Measurements from ENCODE around the gene FGFR4.
"Not testable (repeated sequence)": the region's sequence is repeated elsewhere in the genome, so short reads cannot be mapped to it uniquely, and the experiment has no call there.

FGFR4 gene

DNA sequence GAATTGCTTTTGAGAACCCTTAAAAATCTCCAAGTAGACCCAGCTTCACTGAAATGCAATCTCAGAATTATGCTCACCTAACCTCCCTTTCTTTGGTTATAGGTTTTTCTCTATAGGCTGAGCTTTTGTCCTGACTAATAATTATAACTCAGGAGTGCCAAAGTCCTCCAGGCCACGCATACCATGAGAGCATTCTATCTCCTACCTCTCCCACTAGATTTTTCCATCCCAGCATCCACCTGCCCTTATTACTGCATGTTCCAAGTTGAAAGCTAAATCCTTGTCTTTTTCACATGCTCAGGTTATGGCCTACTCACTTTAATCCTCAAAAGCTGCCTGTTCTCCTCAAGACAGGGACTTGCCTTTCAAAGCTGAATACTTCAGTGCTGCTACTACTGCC lies 42.1 kb upstream of the FGFR4 start:
- H3K4me3 ChIP-seq (ENCODE audit: control insufficient read depth, low read depth, low read length), result no peak overlapping the region
- TF ChIP-seq, protein P1, sequence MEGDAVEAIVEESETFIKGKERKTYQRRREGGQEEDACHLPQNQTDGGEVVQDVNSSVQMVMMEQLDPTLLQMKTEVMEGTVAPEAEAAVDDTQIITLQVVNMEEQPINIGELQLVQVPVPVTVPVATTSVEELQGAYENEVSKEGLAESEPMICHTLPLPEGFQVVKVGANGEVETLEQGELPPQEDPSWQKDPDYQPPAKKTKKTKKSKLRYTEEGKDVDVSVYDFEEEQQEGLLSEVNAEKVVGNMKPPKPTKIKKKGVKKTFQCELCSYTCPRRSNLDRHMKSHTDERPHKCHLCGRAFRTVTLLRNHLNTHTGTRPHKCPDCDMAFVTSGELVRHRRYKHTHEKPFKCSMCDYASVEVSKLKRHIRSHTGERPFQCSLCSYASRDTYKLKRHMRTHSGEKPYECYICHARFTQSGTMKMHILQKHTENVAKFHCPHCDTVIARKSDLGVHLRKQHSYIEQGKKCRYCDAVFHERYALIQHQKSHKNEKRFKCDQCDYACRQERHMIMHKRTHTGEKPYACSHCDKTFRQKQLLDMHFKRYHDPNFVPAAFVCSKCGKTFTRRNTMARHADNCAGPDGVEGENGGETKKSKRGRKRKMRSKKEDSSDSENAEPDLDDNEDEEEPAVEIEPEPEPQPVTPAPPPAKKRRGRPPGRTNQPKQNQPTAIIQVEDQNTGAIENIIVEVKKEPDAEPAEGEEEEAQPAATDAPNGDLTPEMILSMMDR (conservative IDR thresholded peaks at IDR 0.05; ENCODE audit: control insufficient read depth, insufficient read depth, low read depth, low read length), result no peak
- DNase-seq (ENCODE audit: low read depth), result no peak

DNA sequence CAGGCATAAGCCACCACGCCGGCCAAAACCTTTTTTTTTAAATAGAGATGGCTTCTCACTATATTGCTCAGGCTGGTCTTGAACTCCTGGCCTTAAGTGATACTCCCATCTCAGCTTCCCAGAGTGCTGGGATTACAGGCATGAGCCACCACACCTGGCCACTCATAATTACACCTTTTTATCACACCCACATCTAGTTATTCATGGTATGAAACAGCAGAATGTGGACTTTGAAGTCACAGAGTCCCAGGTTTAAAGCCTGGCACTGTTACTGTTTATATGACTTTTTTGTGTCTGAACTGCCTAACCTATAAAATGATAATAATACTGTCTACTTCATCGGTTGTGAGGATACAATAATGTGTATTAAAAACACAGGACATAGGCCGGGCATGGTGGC lies 41.1 kb upstream of the FGFR4 start:
- no peak overlapping the region for H3K4me3 ChIP-seq (ENCODE audit: control insufficient read depth, low read depth, low read length)
- TF ChIP-seq, protein P1 (conservative IDR thresholded peaks at IDR 0.05; ENCODE audit: control insufficient read depth, insufficient read depth, low read depth, low read length), result no peak
- DNase-seq (ENCODE audit: low read depth), result no peak

DNA sequence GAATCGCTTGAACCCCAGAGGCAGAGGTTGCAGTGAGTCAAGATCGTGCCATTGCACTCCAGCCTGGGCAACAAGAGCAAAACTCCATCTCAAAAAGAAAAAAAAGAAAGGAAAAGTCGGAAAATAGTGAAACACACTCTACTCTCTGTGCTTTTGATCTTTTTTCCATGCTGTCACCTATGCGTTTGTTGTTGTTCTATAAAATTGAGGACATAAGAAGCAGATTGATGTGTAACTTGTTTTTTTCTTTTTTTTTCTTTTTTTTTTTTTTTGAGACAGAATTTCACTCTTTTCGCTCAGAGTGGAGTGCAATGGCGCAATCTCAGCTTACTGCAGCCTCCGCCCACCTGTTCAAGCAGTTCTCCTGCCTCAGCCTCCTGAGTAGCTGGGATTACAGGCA lies 38.2 kb upstream of the FGFR4 start:
- not testable (repeated sequence) for H3K4me3 ChIP-seq (ENCODE audit: control insufficient read depth, low read depth, low read length); DNase-seq (ENCODE audit: low read depth)

DNA sequence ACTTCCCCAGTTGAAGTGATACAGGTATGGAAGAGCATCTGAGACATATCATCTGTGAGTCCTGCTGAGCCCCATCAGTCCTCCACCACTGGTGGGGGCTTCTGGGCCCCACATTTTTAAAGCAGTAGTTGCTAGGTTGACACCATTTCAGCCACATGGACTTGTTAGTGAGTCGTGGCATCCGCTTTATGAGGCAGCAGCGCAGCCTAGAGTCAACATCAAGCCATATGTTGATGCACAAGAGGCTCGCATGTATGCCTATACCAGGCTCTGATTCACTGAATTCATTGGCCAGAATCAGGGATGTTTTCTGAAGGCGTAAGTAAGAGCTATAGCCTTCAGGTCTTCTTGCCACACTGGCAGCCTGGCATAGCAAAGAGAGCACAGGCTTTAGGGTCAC lies 37.4 kb upstream of the FGFR4 start:
- DNase-seq (ENCODE audit: low read depth), result no peak
- no peak overlapping the region for H3K4me3 ChIP-seq (ENCODE audit: control insufficient read depth, low read depth, low read length)
- TF ChIP-seq, protein P1 (conservative IDR thresholded peaks at IDR 0.05; ENCODE audit: control insufficient read depth, insufficient read depth, low read depth, low read length), result no peak

DNA sequence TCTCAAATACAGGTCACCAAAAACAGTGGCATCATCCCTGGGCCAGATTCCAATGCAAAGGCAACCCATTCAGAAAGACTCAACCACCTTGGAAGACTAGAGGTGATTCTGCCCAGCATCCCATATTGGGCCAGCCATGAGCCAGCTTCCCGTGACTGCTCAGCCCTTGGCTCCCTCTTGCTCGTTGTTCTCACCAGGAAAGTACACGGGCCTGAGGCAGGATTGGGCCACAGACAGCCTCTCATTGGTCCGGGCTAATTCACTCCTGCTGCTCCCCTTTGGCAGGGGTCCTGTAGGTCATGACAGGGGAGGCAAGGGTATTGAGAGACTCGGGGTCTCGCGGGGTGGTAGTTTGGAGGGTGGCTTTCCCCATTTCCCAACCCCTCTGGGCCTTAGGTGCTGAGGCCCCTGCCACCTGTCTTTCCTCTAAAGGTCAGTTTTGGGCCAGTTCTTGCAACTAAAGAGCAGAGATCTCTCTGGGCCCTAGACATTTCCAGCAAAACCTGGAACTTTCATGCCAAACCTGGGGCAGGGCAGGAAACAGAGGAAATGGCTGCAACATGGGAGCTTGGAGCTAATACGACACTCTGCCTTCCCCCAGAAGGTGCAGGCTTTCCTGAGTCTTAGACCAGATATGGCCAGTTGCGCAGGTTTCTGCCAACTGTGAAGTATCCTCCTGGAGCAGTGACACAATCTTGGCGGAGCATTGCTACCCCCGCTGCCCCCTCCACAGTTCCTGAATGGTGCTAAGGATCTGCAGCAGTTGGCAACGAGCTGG lies 22.0 kb upstream of the FGFR4 start:
- TF ChIP-seq, protein P1 (conservative IDR thresholded peaks at IDR 0.05; ENCODE audit: control insufficient read depth, insufficient read depth, low read depth, low read length), result no peak
- DNase-seq (ENCODE audit: low read depth), result no peak
- H3K4me3 ChIP-seq (ENCODE audit: control insufficient read depth, low read depth, low read length), result no peak overlapping the region

DNA sequence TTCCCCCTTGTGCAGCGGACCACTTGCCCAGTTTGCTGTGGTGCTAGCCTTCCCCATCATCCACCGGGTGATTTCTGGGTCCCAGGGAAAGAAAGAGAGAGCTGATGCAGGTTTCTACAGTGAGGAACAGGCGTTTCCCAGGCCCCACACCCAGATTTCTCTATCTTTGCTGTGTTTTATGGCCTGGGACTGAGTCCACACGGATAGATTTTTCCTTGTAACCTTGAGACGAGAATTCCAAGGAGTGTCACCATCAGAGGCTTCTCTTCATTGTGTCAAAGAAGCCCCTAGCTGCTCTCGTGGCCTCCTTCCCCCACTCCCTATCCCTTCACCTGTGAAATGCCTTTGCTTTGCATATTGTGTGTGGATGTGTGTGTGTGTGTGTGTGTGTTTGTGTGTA lies 21.2 kb upstream of the FGFR4 start:
- no peak for DNase-seq (ENCODE audit: low read depth)
- TF ChIP-seq, protein P1 (conservative IDR thresholded peaks at IDR 0.05; ENCODE audit: control insufficient read depth, insufficient read depth, low read depth, low read length), result no peak

DNA sequence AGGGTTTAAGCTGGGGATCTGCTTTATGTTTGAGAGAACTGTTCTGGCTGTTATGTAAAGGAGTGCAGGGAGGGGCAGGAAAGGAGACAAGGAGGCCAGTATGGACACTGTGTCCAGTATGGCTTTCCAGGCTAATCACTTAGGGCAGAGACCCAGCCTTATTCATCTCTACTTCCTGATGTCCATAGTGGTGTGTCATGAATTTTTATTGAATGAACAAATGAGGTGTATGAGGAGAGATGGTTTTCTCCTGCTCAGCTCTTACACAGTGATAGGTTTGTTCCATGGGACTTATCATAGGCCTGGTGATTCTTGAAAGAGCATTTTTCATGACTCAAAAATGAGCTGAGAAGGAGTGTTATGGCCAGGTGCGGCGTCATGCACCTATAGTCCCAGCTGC lies 20.5 kb upstream of the FGFR4 start:
- no peak overlapping the region for H3K4me3 ChIP-seq (ENCODE audit: control insufficient read depth, low read depth, low read length)
- DNase-seq (ENCODE audit: low read depth), result no peak
- TF ChIP-seq, protein P1 (conservative IDR thresholded peaks at IDR 0.05; ENCODE audit: control insufficient read depth, insufficient read depth, low read depth, low read length), result no peak

More for the DNA sequence above, 21.2 kb upstream of the FGFR4 start:
- no peak overlapping the region for H3K4me3 ChIP-seq (ENCODE audit: control insufficient read depth, low read depth, low read length)

Data from fibroblast of mammary gland (primary cell).